ENCODE measurements around the gene HIC1. TPM values are rescaled to one million over a fixed set of nuclear protein-coding genes. Genes with fewer than 3 reads are reported as not detected.

HIC1 gene
- total RNA-seq, 1 donor from 2014 or later: 0.72 TPM

DNA sequence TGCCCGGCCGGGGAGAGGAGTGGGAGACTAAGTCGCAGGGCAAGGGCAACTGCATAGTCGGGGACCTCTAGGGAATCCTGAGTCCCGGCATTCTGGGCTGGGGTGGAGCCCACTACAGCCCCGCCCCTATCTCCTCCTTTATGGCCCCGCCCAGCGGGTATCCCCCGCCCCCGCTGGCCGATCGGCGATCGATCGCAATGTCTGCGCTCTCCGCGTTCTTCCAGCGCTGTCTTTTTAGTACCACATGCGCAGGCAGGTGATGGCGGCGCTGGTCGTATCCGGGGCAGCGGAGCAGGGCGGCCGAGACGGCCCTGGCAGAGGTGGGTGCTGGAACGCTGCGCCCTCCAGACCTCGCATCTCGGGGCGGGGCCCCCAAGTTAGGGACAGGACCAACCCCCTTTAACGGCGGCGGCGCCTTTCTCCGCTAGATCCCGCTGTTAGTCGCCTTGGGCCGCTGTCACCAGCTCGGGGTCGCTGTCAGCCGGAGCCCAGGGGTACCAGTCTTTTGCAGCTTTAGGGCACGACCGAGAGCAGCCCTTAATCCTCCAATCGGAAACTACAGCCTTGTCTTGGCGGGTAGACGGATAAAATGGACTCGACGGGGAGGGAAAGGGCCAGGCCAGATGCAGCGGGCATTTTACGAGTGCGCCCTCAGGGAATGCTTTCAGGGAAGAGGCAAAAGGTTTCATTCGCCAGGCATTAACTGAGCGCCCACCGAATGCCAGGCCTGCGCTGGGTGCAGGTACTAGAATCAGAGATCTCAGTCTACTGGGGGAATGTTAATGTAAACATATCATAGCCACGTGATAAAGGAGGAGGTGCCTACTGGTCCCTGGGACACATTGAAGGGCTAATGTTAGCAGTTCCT is 24.8 kb upstream of the HIC1 start, which contains the start of gene DPH1:
Gene DPH1 (plus strand): TSS at position 243 of the 868 bp plus-strand sequence. CDS start 17 bp downstream, at position 260.
- H3K27me3 Mint-ChIP-seq (ENCODE audit: unreplicated experiment): peaks cover 12% of the 10 kb centered on the region

DNA sequence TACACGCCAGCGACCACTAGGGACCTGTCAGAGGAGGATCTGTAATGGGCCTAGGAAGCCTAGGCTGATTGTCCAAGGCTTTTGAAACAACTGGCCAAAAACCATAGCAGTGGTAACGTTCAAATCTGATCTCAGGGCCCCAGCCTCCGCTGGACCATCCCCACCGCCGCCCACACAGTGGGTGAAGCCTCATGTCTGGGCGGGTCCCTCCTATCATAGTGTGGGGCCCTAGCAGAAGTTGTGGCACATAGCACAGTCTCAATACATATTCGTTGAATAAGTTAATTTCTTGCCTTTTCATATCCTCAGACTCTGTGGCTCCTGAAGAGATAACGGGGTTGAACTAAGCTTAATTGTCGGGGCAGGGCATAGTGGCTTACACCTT is 24.1 kb upstream of the HIC1 start:
- Mint-ChIP-seq H3K36me3 (ENCODE audit: low read depth, unreplicated experiment) (peaks cover 4% of the 10 kb centered on the region), H3K4me3 (ENCODE audit: unreplicated experiment) (peak overlapping the region; percentile 93), H3K4me1 (ENCODE audit: unreplicated experiment) (peaks cover 10% of the 10 kb centered on the region), H3K27me3 (ENCODE audit: unreplicated experiment) (peaks cover 12% of the 10 kb centered on the region), H3K27ac (ENCODE audit: unreplicated experiment) (no peak overlapping the region), H3K9me3 (ENCODE audit: unreplicated experiment) (no peaks in the 10 kb centered on the region)
- TF ChIP-seq, protein P1, sequence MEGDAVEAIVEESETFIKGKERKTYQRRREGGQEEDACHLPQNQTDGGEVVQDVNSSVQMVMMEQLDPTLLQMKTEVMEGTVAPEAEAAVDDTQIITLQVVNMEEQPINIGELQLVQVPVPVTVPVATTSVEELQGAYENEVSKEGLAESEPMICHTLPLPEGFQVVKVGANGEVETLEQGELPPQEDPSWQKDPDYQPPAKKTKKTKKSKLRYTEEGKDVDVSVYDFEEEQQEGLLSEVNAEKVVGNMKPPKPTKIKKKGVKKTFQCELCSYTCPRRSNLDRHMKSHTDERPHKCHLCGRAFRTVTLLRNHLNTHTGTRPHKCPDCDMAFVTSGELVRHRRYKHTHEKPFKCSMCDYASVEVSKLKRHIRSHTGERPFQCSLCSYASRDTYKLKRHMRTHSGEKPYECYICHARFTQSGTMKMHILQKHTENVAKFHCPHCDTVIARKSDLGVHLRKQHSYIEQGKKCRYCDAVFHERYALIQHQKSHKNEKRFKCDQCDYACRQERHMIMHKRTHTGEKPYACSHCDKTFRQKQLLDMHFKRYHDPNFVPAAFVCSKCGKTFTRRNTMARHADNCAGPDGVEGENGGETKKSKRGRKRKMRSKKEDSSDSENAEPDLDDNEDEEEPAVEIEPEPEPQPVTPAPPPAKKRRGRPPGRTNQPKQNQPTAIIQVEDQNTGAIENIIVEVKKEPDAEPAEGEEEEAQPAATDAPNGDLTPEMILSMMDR (IDR thresholded peaks at IDR 0.05; ENCODE audit: unreplicated experiment): no peak
- DNase-seq (ENCODE audit: low spot score): peak; percentile 60

More for the DNA sequence above, 24.8 kb upstream of the HIC1 start, which contains the start of gene DPH1:
- Mint-ChIP-seq H3K9me3 (ENCODE audit: unreplicated experiment) (no peaks in the 10 kb centered on the region), H3K4me1 (ENCODE audit: unreplicated experiment) (peaks cover 10% of the 10 kb centered on the region), H3K27ac (ENCODE audit: unreplicated experiment) (no peak within 1 kb of the TSS), H3K4me3 (ENCODE audit: unreplicated experiment) (peak within 1 kb of the TSS; percentile 93), H3K36me3 (ENCODE audit: low read depth, unreplicated experiment) (peaks cover 4% of the 10 kb centered on the region)
- DNase-seq (ENCODE audit: low spot score): peak; percentile 84
- TF ChIP-seq, protein P1 (IDR thresholded peaks at IDR 0.05; ENCODE audit: unreplicated experiment): no peak

DNA sequence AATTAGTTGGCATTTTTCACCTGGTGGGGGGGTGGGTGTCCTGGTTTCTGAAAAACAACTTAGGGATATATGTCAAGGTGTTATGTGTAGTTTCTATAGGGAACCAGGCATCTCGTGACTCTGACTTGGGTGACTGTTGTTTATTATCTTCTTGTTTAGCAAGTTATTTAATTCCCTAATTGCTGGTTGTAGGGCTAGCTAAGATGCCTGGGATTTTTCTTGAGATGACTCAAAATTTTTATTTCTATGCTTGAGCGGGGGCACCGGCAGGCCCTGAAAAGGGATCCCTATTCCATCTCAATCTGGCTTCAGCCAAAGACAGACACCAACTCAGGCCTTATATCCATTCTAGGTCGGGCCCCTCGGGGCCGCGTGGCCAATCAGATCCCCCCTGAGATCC is 21.8 kb upstream of the HIC1 start:
- Mint-ChIP-seq H3K9me3 (ENCODE audit: unreplicated experiment) (no peaks in the 10 kb centered on the region), H3K27me3 (ENCODE audit: unreplicated experiment) (peaks cover 5% of the 10 kb centered on the region), H3K36me3 (ENCODE audit: low read depth, unreplicated experiment) (peaks cover 10% of the 10 kb centered on the region), H3K4me3 (ENCODE audit: unreplicated experiment) (no peak overlapping the region), H3K27ac (ENCODE audit: unreplicated experiment) (no peak overlapping the region), H3K4me1 (ENCODE audit: unreplicated experiment) (peaks cover 5% of the 10 kb centered on the region)
- no peak for DNase-seq (ENCODE audit: low spot score)
- TF ChIP-seq, protein P1 (IDR thresholded peaks at IDR 0.05; ENCODE audit: unreplicated experiment): no peak

DNA sequence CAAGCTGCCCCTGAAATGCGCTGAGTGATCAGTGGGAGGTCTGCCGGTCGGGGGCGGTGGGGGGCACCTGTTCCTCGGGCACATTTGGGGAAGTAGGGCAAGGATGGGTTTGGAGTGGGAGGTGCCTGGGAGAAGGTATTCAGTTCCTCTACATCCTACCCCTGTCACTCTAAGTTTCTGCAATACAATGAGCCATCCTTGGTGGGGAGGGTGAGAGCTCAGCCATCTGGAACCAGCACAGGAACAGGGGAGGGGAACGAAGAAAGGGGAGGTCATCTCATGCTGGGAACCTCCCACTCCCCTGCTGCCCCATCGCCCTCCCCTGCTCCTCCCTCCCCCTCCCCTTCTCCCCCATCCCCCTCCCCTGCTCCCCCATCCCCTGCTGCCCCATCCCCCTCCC is 20.7 kb upstream of the HIC1 start:
- TF ChIP-seq, protein P1 (IDR thresholded peaks at IDR 0.05; ENCODE audit: unreplicated experiment): no peak
- Mint-ChIP-seq H3K27ac (ENCODE audit: unreplicated experiment) (no peak overlapping the region), H3K4me1 (ENCODE audit: unreplicated experiment) (peaks cover 5% of the 10 kb centered on the region), H3K36me3 (ENCODE audit: low read depth, unreplicated experiment) (peaks cover 14% of the 10 kb centered on the region), H3K9me3 (ENCODE audit: unreplicated experiment) (no peaks in the 10 kb centered on the region), H3K27me3 (ENCODE audit: unreplicated experiment) (peaks cover 5% of the 10 kb centered on the region), H3K4me3 (ENCODE audit: unreplicated experiment) (no peak overlapping the region)
- no peak for DNase-seq (ENCODE audit: low spot score)
